GM12878 (cell line): ENCODE measurements around the gene STX8. TPM values are rescaled to one million over a fixed set of nuclear protein-coding genes. Genes with fewer than 3 reads are reported as not detected.

Source experiments
- ASH2L ChIP-seq: fragments of 300-600, 200-600 bp; sonication (generic); IDR thresholded peaks from 2 replicates; pipeline ENCODE4 v1.6.1; 2017; ENCODE audit warnings: low read depth, mild to moderate bottlenecking, borderline replicate concordance
- ATF3 ChIP-seq: IDR thresholded peaks from 2 replicates; pipeline ENCODE4 v1.6.1; 2011; ENCODE audit warnings: low read depth, mild to moderate bottlenecking, low read length, moderate library complexity, borderline replicate concordance; ENCODE audit errors: extremely low read depth
- CBX5 ChIP-seq: sonication (generic); IDR thresholded peaks from 2 replicates; pipeline ENCODE4 v1.6.1; 2016; ENCODE audit warnings: low read depth, moderate library complexity, mild to moderate bottlenecking, inconsistent platforms
- E2F8 ChIP-seq: fragments of 450-650 bp; IDR thresholded peaks from 2 replicates; pipeline ENCODE4 v1.6.1; 2018; ENCODE audit warnings: mild to moderate bottlenecking, low read depth, moderate library complexity; ENCODE audit not compliant: partially characterized antibody
- ELK1 ChIP-seq: IDR thresholded peaks from 2 replicates; pipeline ENCODE4 v1.6.1; 2012; ENCODE audit warnings: low read depth, low read length, improper control_type of control experiment
- IKZF1 ChIP-seq: fragments of 450-650 bp; conservative IDR thresholded peaks from 2 replicates; pipeline ENCODE4 v1.6.1; 2017; ENCODE audit warnings: antibody characterized with exemption, mild to moderate bottlenecking
- IRF3 ChIP-seq: fragments of 450-650 bp; IDR thresholded peaks from 2 replicates; pipeline ENCODE4 v1.6.1; 2014; ENCODE audit warnings: mild to moderate bottlenecking
- JUNB ChIP-seq: IDR thresholded peaks from 2 replicates; pipeline ENCODE4 v1.6.1; 2016; ENCODE audit warnings: antibody characterized with exemption, mild to moderate bottlenecking
- KLF5 ChIP-seq: fragments of 450-650 bp; IDR thresholded peaks from 2 replicates; pipeline ENCODE4 v1.6.1; 2014; ENCODE audit warnings: mild to moderate bottlenecking; ENCODE audit not compliant: partially characterized antibody
- MXI1 ChIP-seq: fragments of 150-350 bp; IDR thresholded peaks from 2 replicates; pipeline ENCODE4 v1.6.1; 2011; ENCODE audit warnings: low read depth, mild to moderate bottlenecking, inconsistent platforms, low read length, improper control_type of control experiment
- NFYB ChIP-seq: IDR thresholded peaks from 2 replicates; pipeline ENCODE4 v1.6.1; 2011; ENCODE audit warnings: low read depth, mild to moderate bottlenecking, low read length, improper control_type of control experiment, moderate library complexity; ENCODE audit not compliant: insufficient read depth
- NRF1 ChIP-seq: conservative IDR thresholded peaks from 2 replicates; pipeline ENCODE4 v1.6.1; 2011; ENCODE audit warnings: mild to moderate bottlenecking, low read depth, low read length, improper control_type of control experiment
- PML ChIP-seq: IDR thresholded peaks from 2 replicates; pipeline ENCODE4 v1.6.1; 2012; ENCODE audit warnings: low read length, inconsistent platforms
- POLR2A ChIP-seq: IDR thresholded peaks from 2 replicates; pipeline ENCODE4 v1.6.1; 2011; ENCODE audit warnings: low read depth, mild to moderate bottlenecking, low read length
- RELB ChIP-seq: fragments of 450-650 bp; IDR thresholded peaks from 2 replicates; pipeline ENCODE4 v1.6.1; 2017; ENCODE audit warnings: low read depth, mild to moderate bottlenecking, moderate library complexity
- SMARCA5 ChIP-seq: fragments of 450-650 bp; IDR thresholded peaks from 2 replicates; pipeline ENCODE4 v1.6.1; 2017; ENCODE audit warnings: mild to moderate bottlenecking
- SREBF1 ChIP-seq: IDR thresholded peaks from 2 replicates; pipeline ENCODE4 v1.6.1; 2012; ENCODE audit warnings: mild to moderate bottlenecking, low read length
- TARDBP ChIP-seq: IDR thresholded peaks from 2 replicates; pipeline ENCODE4 v1.6.1; 2016; ENCODE audit warnings: borderline replicate concordance
- ZBED1 ChIP-seq: IDR thresholded peaks from 2 replicates; pipeline ENCODE4 v1.6.1; 2016; ENCODE audit warnings: borderline replicate concordance
- ZBTB33 ChIP-seq: fragments of 450-650 bp; IDR thresholded peaks from 2 replicates; pipeline ENCODE4 v1.6.1; 2017; ENCODE audit warnings: mild to moderate bottlenecking
- ZNF207 ChIP-seq: fragments of 450-650 bp; IDR thresholded peaks from 2 replicates; pipeline ENCODE4 v1.6.1; 2014; ENCODE audit warnings: antibody characterized with exemption, mild to moderate bottlenecking, borderline replicate concordance
- ZNF217 ChIP-seq: fragments of 450-650 bp; IDR thresholded peaks from 2 replicates; pipeline ENCODE4 v1.6.1; 2017; ENCODE audit warnings: antibody characterized with exemption, mild to moderate bottlenecking
- polyA plus RNA-seq, 11 experiments: library from polyadenylated mRNA; depleted of rRNA in 4 of 11; unstranded in 6 of 11; stranded (reverse) in 5 of 11; fragments of >200 nt; fragmentation: Nextera tagmentation in 4 of 11; fragmentation: Illumina TruSeq in 1 of 11; extraction: Ambion mirVana in 4 of 11; extraction: Trizol in 1 of 11; gene quantifications; 1 replicate in 1 of 11; 2 replicates in 10 of 11; pipeline versions ENCODE4 v1.2.1 to v1.2.3, GENCODE V29; 2011 to 2016; ENCODE audit warnings: inconsistent platforms in 2 of 11, missing spikeins in 2 of 11, low read depth in 1 of 11
- total RNA-seq, 4 experiments: library from RNA; depleted of rRNA in 3 of 4; stranded (reverse); fragments of >200 nt in 3 of 4; fragmentation: Illumina TruSeq in 1 of 4; extraction: Trizol in 1 of 4; gene quantifications; 2 replicates each; pipeline versions ENCODE4 v1.2.1 to v1.2.3, GENCODE V29; 2013 to 2021

STX8 gene
- total and polyA plus RNA-seq, 10 of the 15 experiments (the other 5 are each of a cell fraction or from before 2014, with no cell fraction given): 47.9 to 151 (median 72.9) TPM

GRCh38 chr17:9575381-9576101, at the start of gene STX8 (continued):
- peak; percentile 57 for TF ChIP-seq RELB
- peak; percentile 35; the same call in 1 of the 2 replicates for TF ChIP-seq PML
- no peak for TF ChIP-seq KLF5
- no peak for TF ChIP-seq ZBED1
- no peak for TF ChIP-seq ZNF207
- TF ChIP-seq IKZF1: peak; percentile 77
- TF ChIP-seq NFYB: no peak
- TF ChIP-seq ZBTB33: no peak
- peak; percentile 39 for TF ChIP-seq E2F8
- no peak for TF ChIP-seq ASH2L
- TF ChIP-seq TARDBP: no peak
- no peak for TF ChIP-seq ZNF217
- no peak for TF ChIP-seq SREBF1
- TF ChIP-seq ELK1: no peak
- TF ChIP-seq ATF3: no peak
- no peak for TF ChIP-seq NRF1
- TF ChIP-seq MXI1: no peak; the same call in 1 of the 2 replicates
- TF ChIP-seq JUNB: no peak
- no peak for TF ChIP-seq CBX5
- TF ChIP-seq IRF3: no peak
- peak; percentile 56; the same call in 1 of the 2 replicates for TF ChIP-seq SMARCA5
- peak; percentile 80 for TF ChIP-seq POLR2A
